ENCODE results near the gene CX3CL1. TPM values are rescaled to one million over a fixed set of nuclear protein-coding genes. Genes with fewer than 3 reads are reported as not detected.
"Not testable (repeated sequence)": the region's sequence is repeated elsewhere in the genome, so short reads cannot be mapped to it uniquely, and the experiment has no call there.

The CX3CL1 gene
- total and polyA plus RNA-seq, 9 donors: 2.2 to 12.2 (median 6.9) TPM

- no peak for TF ChIP-seq CTCF (IDR thresholded peaks at IDR 0.05)
- TF ChIP-seq EP300 (IDR thresholded peaks at IDR 0.05): no peak
- no peak for TF ChIP-seq POLR2A (IDR thresholded peaks at IDR 0.05)
- intact Hi-C loops (cut with DNase I): no loop called here
- H3K27ac ChIP-seq: no peak overlapping the region
- no peaks in the 10 kb centered on the region for H3K4me1 ChIP-seq (ENCODE audit: insufficient read depth)
- no peak overlapping the region for H3K4me3 ChIP-seq
- no peaks in the 10 kb centered on the region for H3K36me3 ChIP-seq
- 69 to 74% (median 72%) methylated on average over 8 of the region's 8 CpGs for WGBS, 3 donors
- no peaks in the 10 kb centered on the region for H3K9me3 ChIP-seq
- DNase-seq: no peak
- no peaks in the 10 kb centered on the region for H3K27me3 ChIP-seq
Observed at GRCh38 chr16:57341441-57342303, 30.6 kb upstream of the CX3CL1 start.

GRCh38 chr16:57342606-57343005 is 29.7 kb upstream of the CX3CL1 start:
- 85 to 92% (median 89%) methylated on average over 9 of the region's 9 CpGs for WGBS, 3 donors
- H3K4me3 ChIP-seq; H3K27ac ChIP-seq; H3K27me3 ChIP-seq; intact Hi-C loops (cut with DNase I); DNase-seq; H3K36me3 ChIP-seq; H3K9me3 ChIP-seq; H3K4me1 ChIP-seq (ENCODE audit: insufficient read depth): not testable (repeated sequence)

GRCh38 chr16:57343221-57343620 is 29.1 kb upstream of the CX3CL1 start:
- Histone ChIP-seq H3K27me3 (no peaks in the 10 kb centered on the region), H3K4me1 (ENCODE audit: insufficient read depth) (no peaks in the 10 kb centered on the region), H3K4me3 (no peak overlapping the region), H3K36me3 (no peaks in the 10 kb centered on the region), H3K27ac (no peak overlapping the region), H3K9me3 (no peaks in the 10 kb centered on the region)
- intact Hi-C loops (cut with DNase I): no loop called here
- WGBS, 3 donors: 85 to 90% (median 87%) methylated on average over 7 of the region's 7 CpGs
- TF ChIP-seq CTCF (IDR thresholded peaks at IDR 0.05): no peak
- TF ChIP-seq EP300 (IDR thresholded peaks at IDR 0.05): no peak
- no peak for TF ChIP-seq POLR2A (IDR thresholded peaks at IDR 0.05)
- no peak for DNase-seq

- DNase-seq; H3K4me3 ChIP-seq; H3K27ac ChIP-seq; H3K27me3 ChIP-seq; H3K9me3 ChIP-seq; intact Hi-C loops (cut with DNase I); H3K36me3 ChIP-seq; H3K4me1 ChIP-seq (ENCODE audit: insufficient read depth): not testable (repeated sequence)
- 79 to 87% (median 86%) methylated on average over 5 of the region's 5 CpGs for WGBS, 3 donors
Observed at GRCh38 chr16:57344094-57344493, 28.2 kb upstream of the CX3CL1 start.

GRCh38 chr16:57345021-57345420 is 27.3 kb upstream of the CX3CL1 start:
- Histone ChIP-seq H3K27me3 (no peaks in the 10 kb centered on the region), H3K4me1 (ENCODE audit: insufficient read depth) (no peaks in the 10 kb centered on the region), H3K27ac (no peak overlapping the region), H3K9me3 (no peaks in the 10 kb centered on the region), H3K4me3 (no peak overlapping the region), H3K36me3 (no peaks in the 10 kb centered on the region)
- 62 to 65% (median 63%) methylated on average over 2 of the region's 2 CpGs for WGBS, 3 donors
- DNase-seq: no peak
- TF ChIP-seq POLR2A (IDR thresholded peaks at IDR 0.05) (no peak), EP300 (IDR thresholded peaks at IDR 0.05) (no peak)
- intact Hi-C loops (cut with DNase I): no loop called here

- TF ChIP-seq CTCF (IDR thresholded peaks at IDR 0.05): no peak
- no peak for TF ChIP-seq POLR2A (IDR thresholded peaks at IDR 0.05)
- TF ChIP-seq EP300 (IDR thresholded peaks at IDR 0.05): no peak
- no peaks in the 10 kb centered on the region for H3K36me3 ChIP-seq
Observed at GRCh38 chr16:57345666-57346204, 26.6 kb upstream of the CX3CL1 start.

More at GRCh38 chr16:57345666-57346204, 26.6 kb upstream of the CX3CL1 start:
- 44 to 57% (median 44%) methylated on average over 3 of the region's 3 CpGs for WGBS, 3 donors
- no peaks in the 10 kb centered on the region for H3K4me1 ChIP-seq (ENCODE audit: insufficient read depth)
- H3K27ac ChIP-seq: no peak overlapping the region
- no peak overlapping the region for H3K4me3 ChIP-seq
- no peak for DNase-seq
- no peaks in the 10 kb centered on the region for H3K27me3 ChIP-seq
- no peaks in the 10 kb centered on the region for H3K9me3 ChIP-seq
- intact Hi-C loops (cut with DNase I): no loop called here

Measured in ovary (tissue), 9 donors.